Activated CD4-positive, alpha-beta T cell treated with anti-CD3 and anti-CD28 coated beads, Interleukin-2, Interleukin-4, amounts not matched to agents 100 ng/mL and 50 ng/mL, durations not matched to agents 16 hours and 8 hours (primary cell): ENCODE measurements around the gene TCFL5.

ENCODE experiments used
- DNase-seq: peaks from one replicate; pipeline ENCODE4 v3.0.0-alpha.2; 2020; ENCODE audit warnings: low spot score

TCFL5 gene

DNA sequence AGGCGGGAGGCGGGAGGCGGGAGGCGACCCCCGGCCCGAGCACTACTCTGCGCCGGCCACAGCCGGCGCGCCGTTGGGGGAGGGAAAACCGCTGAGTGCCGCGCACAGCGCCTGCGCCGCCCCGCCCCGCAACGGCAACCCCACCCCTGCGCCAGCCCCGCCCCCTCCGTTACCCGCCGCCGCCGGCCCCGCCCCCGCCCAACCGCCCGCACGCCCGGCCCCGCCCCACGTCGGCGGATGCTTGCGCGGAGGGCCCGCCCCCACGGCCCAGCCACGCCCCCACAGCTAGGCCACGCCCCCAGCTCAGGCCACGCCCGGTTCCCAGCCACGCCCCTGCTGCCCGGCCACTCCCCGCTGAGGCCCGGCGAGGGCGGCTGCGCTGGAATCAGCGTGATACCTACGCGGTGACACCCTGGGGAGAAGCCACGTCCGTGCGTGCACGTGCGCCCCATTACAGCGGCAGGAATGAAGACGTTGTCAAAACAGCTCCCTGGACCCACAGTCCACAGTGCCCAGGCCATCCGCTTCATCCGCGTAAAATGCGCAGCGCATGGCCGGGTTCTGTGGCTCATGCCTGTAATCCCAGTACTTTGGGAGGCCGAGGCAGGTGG lies at the start of gene TCFL5:
Gene TCFL5, minus strand, starts transcription at position 97 of the 611 bp plus-strand sequence. CDS start 152 bp downstream, outside the sequence.
- DNase-seq, result peak; percentile 94

DNA sequence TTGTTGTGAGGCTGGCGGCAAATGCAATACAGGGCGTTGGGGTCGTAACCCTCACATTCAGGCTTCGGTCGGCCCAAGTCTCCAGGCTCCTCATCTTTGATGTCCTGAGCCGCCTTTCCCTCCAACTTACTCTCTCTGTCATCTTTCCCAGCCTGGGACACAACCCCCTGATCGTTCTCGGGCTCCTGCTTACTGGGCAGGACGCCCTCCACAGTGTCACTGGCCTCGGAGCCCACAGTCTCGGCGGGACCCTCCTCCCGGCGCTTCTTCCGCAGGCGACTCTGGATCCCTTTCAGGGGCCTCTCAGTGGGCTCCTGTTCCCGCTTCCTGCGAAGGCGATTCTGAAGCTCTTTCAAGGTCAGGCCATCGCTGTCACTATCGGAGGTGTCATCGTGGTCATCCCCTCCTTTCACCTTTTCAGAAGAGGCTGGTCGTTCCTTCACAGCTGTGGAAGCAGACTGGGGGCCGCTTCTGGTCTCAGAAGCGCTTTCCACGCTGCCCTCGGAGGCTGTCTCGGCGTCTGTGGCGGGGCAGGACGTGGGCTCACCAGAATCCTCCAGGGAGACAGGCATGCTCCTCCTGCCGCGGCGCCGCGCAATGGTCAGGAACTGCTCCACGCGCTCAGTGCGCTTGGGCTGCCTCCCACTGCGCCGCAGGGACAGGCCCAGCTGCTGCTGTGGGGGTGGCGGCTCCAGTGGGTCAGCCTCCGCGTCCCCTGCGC lies 49.3 kb upstream of the TCFL5 start:
- DNase-seq, result no peak

DNA sequence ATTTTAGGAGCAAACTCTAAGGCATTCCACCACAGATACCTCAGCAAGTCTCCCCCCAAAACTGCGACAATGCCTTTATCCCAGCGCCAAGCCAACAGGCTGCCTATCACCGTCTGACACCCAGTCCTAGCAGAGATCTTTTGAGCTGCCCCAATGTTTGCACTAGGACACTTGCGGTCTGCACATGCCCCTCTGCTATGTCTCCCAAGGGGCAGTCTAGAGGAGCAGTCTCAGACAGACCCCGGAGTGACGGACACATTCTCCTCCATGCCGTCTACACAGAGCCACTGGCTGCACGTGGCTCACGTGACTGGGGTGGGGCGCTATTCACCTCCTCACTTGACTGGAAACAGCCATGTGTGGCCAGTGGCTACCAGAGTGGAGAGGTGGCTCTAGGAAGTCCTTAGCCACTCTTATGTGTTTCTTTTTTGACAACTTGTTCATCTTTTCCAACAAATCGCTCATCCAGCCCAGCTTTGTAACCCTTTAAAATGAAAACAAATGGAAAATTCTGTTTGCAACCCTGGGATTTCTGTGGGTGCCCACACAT lies 48.7 kb upstream of the TCFL5 start:
- no peak for DNase-seq

DNA sequence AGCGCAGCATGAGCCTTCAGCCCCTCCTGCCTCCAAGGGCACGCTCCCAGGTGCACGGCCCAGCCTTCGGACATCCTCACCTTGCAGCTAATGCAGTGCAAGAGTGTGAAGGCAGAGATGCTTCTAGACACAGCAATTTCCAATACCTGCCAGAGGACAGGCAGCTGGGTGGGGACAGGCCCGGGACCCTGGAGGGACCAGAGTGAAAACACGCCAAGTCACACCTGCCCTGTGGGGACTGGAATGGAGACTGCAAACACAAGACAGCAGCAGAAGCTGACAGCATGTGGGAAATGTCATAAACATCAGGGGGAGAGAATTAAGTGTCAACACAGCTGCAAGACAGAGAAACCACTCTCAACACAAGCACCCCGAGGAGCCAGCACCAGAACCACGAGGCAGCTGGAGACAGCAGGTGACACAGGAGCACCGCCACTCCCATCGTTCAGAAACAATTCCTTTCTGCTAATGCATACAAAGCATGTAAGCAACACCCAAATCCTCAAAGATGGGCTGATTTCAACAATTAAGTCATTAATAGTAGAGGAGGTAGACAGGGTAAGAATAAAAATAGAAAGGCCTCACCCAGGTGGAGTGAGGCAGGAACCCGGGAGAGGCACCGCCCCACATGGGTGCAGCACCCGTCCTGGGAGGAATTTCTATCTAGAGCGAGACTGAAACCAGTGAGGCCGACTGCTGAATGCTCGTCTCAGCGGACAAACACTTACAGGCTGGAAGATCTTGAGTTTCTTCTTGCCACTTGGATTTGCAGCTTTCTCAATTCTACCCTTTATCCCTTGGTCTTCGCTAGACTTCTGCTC lies 47.6 kb upstream of the TCFL5 start:
- DNase-seq, result no peak

DNA sequence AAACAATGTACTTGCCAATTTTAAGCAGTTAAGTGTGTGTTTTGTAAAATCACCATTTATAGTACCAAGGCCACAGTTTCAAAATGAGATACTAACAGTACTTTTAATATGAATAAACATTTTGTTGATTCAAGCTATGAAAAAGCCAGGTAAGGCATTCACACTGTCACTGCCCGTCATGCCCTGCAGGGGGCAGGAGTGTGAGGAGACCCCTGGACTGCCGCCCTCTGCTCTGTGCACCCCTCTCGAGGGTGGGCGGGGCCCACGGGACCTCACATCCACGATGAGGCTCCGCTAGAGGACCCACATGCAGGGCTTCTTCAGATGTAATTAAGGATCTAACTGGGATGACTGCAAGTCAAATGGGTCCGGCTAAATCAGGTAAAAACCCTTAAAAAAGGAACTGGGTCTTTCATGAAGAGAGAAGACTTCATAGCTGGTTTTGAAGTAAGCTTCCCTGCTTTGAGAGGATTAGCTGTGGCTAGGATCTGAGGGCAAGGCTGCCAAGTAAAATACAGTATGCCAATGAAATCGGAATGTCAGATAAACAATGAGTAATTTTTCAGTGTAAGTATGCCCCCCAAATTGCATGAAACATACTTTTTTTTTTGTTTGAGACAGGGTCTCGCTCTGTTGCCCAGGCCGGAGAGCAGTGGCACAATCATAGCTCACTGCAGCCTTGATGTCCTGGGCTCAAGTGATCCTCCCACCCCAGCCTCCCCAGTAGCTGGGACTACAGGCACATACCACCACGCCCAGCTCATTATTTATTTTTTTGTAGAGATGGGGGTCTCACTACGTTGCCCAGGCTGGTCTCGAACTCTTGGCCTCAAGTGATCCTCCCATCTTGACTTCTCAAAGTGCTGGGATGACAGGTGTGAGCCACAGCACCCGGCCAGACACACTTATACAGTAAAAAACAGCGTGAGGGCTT lies 46.0 kb upstream of the TCFL5 start:
- DNase-seq, result peak; percentile 34

DNA sequence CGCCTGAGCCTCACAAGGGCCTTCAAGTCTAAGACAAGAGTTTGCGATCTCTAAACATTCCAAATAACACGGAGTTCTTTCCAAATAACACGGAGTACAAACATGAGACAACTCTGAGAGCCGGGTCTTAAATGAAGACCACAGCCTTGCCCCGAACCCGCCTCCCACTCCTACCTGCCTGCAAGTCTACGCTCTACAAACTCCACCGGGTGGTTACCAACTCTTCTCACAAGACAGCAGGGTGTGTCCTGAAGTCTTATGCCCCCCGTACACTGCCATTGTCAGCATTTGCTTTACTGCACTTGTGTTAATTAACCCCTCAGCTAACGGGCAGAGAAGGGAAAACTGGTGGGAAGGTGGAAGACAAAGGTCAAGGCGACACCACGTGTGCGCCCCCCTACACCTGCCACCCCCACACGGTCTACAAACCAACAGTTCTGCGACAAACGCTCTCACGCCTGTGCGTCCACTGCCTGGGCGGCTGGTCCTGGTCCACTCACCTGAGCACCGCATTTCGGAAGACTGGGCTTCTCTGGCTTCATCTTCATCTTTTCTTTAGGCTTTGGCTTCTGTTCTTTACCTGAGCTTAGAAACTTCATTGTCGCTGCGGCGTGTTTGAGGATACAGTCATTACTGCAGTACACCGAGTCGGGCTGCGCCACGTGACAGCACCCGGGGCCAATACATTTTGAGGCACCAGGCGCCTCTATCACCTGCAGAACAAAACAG lies 45.2 kb upstream of the TCFL5 start:
- no peak for DNase-seq

DNA sequence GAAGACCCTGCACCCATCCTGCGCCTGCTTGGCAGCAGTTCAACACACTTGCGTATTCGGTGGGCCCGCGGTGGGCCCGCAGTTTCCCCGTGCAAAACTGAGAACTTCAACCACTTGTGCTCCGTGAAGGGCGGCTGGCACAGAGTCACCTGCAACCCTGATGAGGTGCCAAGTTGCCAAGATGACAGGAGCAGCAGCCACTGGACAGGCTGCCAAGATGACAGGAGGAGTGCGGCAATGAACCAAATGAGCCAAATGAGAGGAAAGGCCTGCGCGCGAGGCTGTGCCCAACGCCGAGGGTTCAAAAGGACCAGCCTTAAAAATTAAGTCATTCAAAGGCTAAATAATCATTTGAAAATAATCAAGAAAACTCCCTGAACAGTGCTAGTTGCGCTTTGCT lies 44.6 kb upstream of the TCFL5 start:
- no peak for DNase-seq

DNA sequence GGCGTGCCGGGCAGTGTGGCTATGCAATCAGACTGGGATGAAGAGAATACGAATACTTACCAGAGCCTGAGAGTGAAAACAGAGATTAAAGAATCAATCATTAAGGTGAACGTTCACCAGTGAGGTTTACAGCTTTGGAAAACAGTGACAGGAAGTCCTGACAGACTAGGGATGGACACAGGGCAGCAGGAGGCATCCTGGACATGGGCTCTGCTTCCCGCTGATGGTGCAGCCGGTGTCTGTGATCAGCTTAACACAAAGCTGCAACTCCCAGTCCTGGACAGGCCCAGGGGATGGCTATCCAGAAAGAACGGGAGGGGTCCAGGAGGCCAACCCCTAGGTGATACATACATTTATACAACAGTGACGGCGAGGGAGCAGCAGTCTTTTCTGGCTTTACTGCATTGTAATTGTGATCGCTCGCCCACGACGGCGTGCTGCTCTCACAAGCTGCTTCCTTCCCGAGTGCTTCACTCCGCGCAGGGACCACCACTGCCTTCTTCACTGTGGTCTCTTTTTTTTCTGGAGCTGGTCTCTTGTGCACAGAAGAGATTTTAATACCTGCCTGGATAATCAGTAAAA lies 44.0 kb upstream of the TCFL5 start:
- no peak for DNase-seq

DNA sequence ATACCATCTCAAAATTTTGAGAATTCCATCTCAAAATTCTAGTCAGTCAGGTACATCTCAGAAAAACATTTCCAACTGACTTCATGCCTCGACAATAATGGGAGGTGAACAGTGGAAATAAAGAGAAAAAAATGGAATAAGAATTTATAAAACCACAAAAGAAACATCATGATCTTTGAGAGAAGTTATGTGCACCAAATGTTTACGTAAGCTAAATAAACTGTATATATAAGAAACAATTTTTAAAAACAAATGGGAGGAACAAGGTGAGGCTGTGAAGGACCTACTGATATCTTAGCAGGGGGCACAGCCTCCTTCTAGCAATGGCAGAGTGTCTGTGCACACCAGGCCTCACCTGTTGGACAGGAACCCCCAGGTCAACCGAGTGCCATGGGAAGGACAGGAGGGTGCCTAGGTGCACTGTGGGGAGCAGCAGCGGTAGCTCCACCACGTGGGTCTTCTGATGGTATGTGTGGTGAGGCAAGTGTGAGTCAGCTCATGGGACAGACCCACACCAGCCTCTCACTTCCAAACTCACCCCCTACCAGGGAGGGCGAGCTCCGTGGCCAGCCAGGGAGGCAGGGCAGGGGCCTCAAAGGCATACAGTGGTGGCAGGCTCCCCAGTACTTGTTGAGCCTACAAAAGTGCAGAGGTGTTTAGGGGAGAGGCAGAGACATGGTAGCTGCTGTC lies 41.4 kb upstream of the TCFL5 start:
- DNase-seq, result no peak

DNA sequence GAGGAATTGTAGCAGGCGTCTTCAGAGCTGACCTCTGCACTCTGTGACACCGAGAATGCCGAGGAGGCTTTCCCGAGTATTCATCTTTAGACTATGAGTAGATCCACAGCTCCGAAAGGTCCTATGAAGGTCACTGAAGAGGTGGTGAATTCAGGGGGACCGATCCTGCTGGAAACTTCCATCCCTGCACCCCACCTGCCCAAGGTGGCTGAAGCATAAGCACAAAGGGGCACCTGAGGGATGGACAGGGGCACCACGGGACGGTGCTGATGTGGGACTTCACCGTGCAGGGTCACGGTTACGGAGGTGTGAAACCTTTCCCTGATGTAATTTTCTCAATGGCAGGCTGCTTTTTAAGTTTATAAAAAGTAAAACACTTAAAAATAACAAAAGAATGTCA lies 40.3 kb upstream of the TCFL5 start:
- DNase-seq, result no peak

DNA sequence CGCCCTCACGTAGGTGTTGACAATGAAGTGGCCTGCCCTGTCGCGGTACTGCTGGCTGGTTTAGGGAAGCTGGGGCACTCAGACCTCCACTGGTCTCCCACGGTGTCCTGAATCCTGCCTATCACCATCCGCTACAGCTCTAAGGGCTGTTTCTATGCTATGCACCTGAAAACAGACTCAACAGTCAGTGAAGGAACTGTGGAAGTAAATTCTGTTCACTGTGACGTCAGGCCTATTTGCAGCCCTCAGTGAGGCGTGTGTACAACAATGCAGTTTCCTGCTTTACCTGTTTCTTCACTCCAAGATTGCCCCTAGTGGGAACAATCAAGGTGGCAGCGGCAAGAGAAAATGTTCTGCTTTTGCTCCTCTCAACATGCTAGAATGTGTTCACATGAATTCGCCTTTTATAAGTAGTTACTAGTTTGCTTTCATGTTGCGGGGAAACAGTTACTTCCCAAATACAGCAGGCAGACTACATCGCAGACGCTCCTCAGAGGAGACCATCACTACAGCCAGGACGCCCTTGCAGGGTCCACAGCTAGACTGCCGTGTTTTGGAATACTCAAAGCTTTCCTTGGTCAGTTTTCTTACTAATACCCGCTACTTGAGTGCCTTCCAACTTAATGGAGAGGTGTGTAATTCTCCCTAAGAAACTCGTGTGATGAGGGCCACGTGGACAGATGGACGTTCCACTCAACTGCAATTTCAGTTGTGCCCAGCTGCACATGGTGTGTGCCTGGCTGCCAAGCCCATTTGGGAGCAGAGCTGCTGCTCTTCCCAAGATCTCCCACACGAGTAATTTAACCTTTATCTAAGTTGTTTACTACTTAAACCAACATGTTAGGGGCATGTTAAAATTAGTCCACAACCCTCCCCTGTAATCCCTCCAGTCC lies 39.3 kb upstream of the TCFL5 start:
- no peak for DNase-seq

DNA sequence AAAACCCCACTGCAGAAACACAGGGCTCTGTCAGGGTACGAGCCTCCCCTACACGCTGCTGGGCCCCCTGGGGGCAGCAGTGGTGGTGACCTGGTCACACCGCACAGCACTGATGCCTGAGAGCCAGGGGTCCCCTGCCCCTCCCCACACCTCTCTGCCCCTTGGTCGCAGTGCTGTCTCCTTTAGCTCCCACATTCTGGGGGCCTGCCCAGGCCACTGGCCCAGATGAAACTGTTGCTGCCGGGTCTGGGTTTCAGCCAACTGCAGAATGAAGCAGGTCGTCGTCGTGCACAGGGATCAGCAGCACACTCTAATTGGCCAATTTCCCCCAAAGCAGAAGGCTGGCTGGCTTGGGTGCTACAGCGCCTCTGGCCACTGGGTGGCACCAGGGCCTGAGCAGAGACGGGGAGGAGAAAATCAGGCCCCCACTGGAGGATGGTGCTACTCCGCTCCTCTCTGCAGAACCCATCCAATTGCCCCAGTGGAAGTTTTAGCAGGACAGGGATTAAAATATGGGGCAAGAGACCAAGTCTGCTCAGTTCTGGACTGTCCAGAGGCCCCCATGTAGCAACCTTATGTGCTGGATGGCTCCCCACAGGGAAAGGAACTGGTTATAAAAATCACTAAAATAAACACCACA lies 38.5 kb upstream of the TCFL5 start:
- peak; percentile 80 for DNase-seq

DNA sequence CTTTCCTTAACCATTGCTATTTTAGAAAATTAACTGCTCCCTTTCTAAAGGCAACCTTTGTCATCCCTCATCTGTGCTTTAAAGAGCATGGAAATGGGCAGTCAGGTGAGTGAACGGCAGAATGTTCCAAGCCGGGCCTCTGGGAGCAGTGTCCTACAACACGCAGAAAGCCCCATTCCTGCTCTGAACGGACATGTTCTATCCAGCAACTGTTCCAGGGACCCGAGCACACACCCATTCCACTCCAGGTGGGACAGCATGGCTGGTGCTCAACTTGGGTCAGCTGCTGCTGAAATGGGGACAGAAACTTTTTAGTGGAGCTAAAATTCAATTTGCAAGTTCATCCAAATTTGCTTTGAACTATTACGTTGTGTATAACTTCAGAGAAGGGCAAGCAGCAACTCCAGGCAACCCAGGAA lies 38.0 kb upstream of the TCFL5 start:
- no peak for DNase-seq

DNA sequence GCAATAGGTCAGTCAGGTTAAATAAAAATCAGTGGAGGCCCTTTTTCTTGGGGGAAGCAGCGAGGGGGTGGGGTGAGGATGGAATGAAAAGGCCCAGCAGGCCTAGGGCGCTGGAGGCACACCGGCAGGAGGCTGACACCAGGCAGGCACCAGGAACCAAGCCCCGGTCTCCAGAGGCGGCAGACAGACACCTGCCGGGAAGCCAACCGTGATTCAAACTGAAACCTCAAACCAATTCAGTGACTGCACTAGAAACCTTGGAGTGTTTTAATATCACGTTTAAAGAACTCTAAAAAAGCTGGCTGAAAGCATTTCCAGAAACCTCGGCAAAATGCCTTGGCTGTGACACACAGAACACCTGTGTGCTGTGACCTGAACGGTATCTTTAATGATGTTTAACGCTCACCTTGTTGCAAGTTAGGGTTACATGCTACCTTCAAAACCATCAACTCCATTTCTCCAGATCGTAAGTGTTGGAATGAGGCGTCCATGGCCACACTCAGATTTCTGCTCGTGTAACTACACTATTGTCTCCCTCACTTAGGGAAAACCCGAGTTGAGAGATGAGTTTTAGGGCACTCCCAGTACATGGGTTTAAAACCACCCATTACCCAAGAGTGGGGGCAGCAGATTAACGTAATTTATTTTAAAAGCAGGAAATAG lies 37.5 kb upstream of the TCFL5 start:
- peak; percentile 82 for DNase-seq

DNA sequence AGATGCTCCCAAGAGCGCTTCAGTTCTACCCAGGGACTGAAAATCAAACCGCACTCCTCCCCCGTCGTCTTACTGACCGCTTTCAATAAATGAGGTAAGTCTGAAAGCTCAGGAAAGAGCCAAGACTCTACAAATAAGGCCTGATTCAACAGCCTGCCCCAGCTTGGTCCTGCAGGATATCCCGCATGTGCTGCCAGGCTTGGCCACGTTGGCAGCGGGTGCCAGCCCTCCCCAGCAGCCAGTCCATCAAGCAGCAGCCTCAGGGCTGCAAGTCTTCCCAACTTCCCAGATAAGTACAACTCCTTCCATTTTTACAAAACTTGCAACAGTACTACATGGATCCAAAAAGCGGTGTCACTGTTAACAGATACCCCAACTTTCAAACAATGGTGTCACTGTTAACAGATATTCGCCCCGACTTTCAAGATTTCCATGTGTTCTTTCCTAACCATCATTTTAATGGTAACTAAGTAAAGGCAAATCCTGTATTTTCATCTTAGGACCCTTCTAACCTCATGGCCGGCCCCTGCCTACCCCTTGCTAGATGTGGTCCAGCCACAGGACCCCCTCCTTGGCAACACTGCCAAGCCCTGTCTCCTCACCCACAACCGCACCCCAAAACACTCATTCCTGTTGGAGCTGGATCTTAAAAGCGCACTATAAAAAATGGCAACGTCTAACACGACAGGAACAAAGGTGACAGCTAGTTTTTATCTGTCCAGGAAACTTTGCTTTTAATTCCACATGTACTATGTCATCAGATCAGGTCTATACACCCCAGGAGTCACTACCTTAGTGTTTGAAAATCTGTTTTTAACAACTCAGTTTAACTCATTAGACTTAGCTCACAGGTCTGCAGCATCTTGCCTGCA lies 36.7 kb upstream of the TCFL5 start:
- DNase-seq, result no peak

DNA sequence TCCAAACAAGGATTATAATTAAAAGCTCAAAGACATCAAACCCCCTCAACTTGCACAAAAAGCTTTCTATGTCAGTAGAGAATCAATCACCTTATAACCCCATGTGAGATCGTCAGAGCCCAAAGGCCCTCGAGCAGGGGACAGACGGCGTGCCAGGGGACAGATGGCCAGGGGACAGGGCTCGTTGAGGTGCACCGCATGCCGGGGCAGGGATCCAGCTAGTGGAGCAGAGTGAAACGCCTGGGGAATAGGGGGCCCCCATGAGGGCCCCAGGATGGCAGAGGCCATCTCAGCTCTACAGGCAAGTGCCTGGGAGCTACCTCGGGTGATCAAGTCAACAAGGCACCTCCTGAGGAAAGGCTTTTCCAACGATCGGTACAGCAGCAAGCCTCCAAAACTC lies 36.0 kb upstream of the TCFL5 start:
- no peak for DNase-seq

DNA sequence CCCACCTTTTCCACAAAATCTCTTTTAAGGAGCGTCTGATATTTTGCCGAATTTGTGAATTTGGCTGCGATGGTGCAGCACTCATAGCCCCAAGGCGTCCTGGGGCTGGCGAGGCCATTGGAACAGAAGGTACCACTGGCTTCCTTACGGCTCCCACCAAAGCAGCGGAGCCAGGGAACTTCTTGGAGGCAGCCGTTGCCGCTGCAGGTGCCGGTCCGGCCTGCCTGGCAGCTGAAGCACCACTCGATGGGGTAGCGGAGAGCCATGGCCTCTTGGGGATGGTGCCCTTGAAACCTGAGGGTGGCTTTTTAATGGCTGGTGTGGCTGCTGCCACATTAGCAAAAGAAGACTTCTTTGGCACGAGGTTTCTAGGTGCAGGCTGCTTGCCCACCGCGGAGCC lies 34.9 kb upstream of the TCFL5 start:
- DNase-seq, result no peak
